Mesodermal cell (in vitro differentiated cells): ENCODE measurements around the gene TRIM34.
"Not testable (repeated sequence)": the region's sequence is repeated elsewhere in the genome, so short reads cannot be mapped to it uniquely, and the experiment has no call there.

Source experiments
- H3K27ac ChIP-seq: 2 replicates; pipeline ENCODE4 v1.7.0; 2013; ENCODE audit warnings: mild to moderate bottlenecking, low read depth, low read length, moderate library complexity; ENCODE audit not compliant: severe bottlenecking
- H3K36me3 ChIP-seq: 2 replicates; pipeline ENCODE4 v1.7.1; 2013; ENCODE audit warnings: mild to moderate bottlenecking, low read length, moderate library complexity; ENCODE audit not compliant: control insufficient read depth, insufficient read depth
- H3K4me1 ChIP-seq: one replicate; pipeline ENCODE4 v1.7.1; 2013; ENCODE audit warnings: mild to moderate bottlenecking, low read length; ENCODE audit not compliant: insufficient read depth, control insufficient read depth, poor library complexity, severe bottlenecking
- H3K4me3 ChIP-seq: 2 replicates; pipeline ENCODE4 v1.7.0; 2013; ENCODE audit warnings: low read length, control low read depth, mild to moderate bottlenecking; ENCODE audit not compliant: insufficient read depth, poor library complexity, severe bottlenecking; ENCODE audit errors: extremely low read depth
- H3K9me3 ChIP-seq: 2 replicates; pipeline ENCODE4 v1.7.1; 2013; ENCODE audit warnings: mild to moderate bottlenecking, low read length, moderate library complexity; ENCODE audit not compliant: control insufficient read depth
- WGBS, 2 experiments: methylation state at CpG; one replicate each; pipeline ENCODE4 v1.1.5; 2013; ENCODE audit warnings: missing lambda C conversion rate in 2 of 2; ENCODE audit not compliant: insufficient coverage in 2 of 2; 5-methylcytosine and 5-hydroxymethylcytosine counted together

TRIM34 gene

GRCh38 chr11:5684036-5684645 is 59.3 kb downstream of the TRIM34 start:
- H3K4me3 ChIP-seq = peak overlapping the region; percentile 50
- peaks cover 17% of the 10 kb centered on the region for H3K36me3 ChIP-seq
- peaks cover 5% of the 10 kb centered on the region for H3K4me1 ChIP-seq
- H3K9me3 ChIP-seq = no peaks in the 10 kb centered on the region
- 96% methylated on average over 6 of the region's 8 CpGs; no CpG with 5 or more reads in 1 of the 2 experiments for WGBS, 2 experiments
- peak overlapping the region; percentile 100 for H3K27ac ChIP-seq

DNA sequence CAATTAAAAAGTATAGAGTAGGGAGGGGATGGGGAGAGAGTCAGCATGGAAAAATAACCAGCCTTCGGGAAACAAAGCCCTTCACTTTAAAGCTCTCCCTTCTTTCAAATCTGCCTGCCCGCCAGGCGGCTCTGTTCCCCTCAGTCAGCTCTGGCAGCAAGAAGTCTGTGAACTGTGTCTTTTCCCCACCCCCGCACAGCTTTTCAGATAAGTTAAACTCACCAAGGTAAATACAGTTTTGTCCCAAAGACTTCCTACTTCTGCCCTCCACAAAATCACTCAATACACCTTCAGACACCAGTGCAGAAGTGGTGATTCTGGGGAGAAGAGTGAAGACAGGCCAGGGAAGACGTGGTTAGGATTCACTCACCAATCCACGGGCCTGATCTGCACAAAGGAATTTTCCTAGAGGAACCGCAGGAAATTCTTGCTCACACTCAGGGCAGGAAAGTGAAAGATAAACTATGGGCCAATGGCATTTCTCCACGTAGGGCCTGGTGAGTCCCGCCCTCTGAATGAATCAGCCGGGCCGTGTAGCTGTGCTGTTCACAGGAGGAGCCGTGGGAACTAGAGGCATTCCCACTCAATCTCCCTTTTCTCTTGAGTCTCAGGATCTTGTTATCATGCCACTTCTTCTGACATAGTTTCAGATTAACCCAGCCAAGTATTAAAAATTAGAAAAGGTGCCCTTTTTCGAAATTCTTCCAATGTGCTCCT is 60.0 kb downstream of the TRIM34 start, which contains the start of gene TRIM5:
Gene TRIM5, minus strand, starts transcription at position 429 of the 717 bp plus-strand sequence. CDS start 4,897 bp downstream, outside the sequence.
- WGBS, 2 experiments = 5 to 9% methylated on average over 9 to 11 of the region's 13 CpGs
- peaks cover 9% of the 10 kb centered on the region for H3K4me1 ChIP-seq
- H3K9me3 ChIP-seq = no peaks in the 10 kb centered on the region
- peak within 1 kb of the TSS; percentile 100 for H3K27ac ChIP-seq
- peak within 1 kb of the TSS; percentile 50 for H3K4me3 ChIP-seq
- H3K36me3 ChIP-seq = peaks cover 10% of the 10 kb centered on the region

DNA sequence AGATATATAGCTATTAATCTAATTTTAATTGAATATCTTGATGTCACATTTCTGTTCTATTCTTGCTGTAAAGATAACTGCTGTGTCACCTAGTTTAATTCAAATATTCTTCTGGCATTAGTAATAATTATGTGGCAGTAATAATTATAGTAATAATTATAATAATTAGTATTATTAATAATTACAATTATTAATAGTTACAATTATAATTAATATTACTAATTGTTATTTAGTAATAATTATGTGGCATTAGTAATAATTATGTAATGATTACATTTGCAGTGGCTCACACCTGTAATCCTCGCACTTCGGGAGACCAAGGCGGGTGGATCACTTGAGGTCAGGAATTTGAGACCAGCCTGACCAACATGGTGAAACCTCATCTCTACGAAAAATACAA is 61.6 kb downstream of the TRIM34 start:
- Histone ChIP-seq H3K9me3 (peaks cover 4% of the 10 kb centered on the region), H3K4me1 (peaks cover 16% of the 10 kb centered on the region), H3K36me3 (no peaks in the 10 kb centered on the region), H3K4me3 (no peak overlapping the region), H3K27ac (no peak overlapping the region)
- 100% methylated on average over 3 of the region's 4 CpGs for WGBS, 2 experiments

DNA sequence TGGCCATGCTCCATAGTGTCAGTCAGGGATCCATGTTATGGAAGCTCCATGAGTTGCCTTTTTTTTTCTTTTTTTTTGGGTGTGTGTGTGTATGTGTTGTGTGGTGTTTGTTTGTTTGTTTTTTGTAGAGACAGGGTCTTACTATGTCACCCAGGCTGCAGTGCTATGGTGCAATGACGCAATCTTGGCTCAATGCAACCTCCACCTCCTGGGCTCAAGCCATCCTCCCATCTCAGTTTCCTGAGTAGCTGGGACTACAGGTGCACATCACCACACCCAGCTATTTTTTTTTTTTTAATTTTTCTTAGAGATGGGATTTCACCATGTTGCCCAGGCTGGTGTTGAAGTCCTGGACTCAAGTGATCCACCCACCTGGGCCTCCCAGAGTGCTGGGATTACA is 63.7 kb downstream of the TRIM34 start:
- Histone ChIP-seq H3K4me1 (peaks cover 16% of the 10 kb centered on the region), H3K36me3 (no peaks in the 10 kb centered on the region), H3K9me3 (peaks cover 4% of the 10 kb centered on the region), H3K27ac (no peak overlapping the region), H3K4me3 (no peak overlapping the region)
- WGBS, 2 experiments = 100% methylated on average over 1 of the region's 1 CpG; no CpG with 5 or more reads in 1 of the 2 experiments

GRCh38 chr11:5689551-5689983 is 64.8 kb downstream of the TRIM34 start, which contains the start of gene TRIM22:
TRIM22 (plus strand) TSS chr11:5689790; CDS start chr11:5696233, 6,443 bp downstream.
- WGBS, 2 experiments = 70% methylated on average over 2 of the region's 2 CpGs; no CpG with 5 or more reads in 1 of the 2 experiments
- H3K4me1 ChIP-seq = peaks cover 16% of the 10 kb centered on the region
- H3K4me3 ChIP-seq = no peak within 1 kb of the TSS
- H3K36me3 ChIP-seq = no peaks in the 10 kb centered on the region
- H3K9me3 ChIP-seq = peaks cover 4% of the 10 kb centered on the region
- peak within 1 kb of the TSS; percentile 45 for H3K27ac ChIP-seq

GRCh38 chr11:5690216-5690615 is 65.4 kb downstream of the TRIM34 start:
- Histone ChIP-seq H3K27ac (peak overlapping the region; percentile 45), H3K36me3 (no peaks in the 10 kb centered on the region), H3K9me3 (peaks cover 4% of the 10 kb centered on the region), H3K4me3 (no peak overlapping the region), H3K4me1 (peaks cover 16% of the 10 kb centered on the region)
- WGBS, 2 experiments = 35 to 50% methylated on average over 1 to 2 of the region's 5 CpGs

DNA sequence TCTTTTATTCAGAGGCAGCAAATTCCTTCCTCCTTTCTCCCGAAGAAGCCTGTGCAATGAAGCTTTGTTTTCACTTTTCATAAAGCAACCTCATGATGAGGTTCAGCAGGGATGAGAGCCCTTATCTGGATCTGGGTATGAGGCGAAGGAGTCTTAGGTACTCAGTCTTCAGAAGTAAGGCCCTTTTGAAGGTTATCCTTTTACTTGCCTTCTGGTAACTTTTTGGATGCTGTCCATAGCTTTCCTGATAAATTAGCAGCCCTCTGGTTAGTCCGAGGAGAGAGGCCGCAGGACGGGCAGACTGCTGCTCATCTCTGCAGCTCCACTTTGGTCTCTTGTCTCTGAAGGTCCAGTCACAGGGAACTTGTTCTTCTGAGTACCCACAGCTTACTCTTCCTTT is 65.9 kb downstream of the TRIM34 start:
- 96 to 100% methylated on average over 4 of the region's 5 CpGs for WGBS, 2 experiments
- Histone ChIP-seq H3K4me3 (no peak overlapping the region), H3K36me3 (no peaks in the 10 kb centered on the region), H3K9me3 (peaks cover 4% of the 10 kb centered on the region), H3K27ac (peak overlapping the region; percentile 36), H3K4me1 (peaks cover 14% of the 10 kb centered on the region)

DNA sequence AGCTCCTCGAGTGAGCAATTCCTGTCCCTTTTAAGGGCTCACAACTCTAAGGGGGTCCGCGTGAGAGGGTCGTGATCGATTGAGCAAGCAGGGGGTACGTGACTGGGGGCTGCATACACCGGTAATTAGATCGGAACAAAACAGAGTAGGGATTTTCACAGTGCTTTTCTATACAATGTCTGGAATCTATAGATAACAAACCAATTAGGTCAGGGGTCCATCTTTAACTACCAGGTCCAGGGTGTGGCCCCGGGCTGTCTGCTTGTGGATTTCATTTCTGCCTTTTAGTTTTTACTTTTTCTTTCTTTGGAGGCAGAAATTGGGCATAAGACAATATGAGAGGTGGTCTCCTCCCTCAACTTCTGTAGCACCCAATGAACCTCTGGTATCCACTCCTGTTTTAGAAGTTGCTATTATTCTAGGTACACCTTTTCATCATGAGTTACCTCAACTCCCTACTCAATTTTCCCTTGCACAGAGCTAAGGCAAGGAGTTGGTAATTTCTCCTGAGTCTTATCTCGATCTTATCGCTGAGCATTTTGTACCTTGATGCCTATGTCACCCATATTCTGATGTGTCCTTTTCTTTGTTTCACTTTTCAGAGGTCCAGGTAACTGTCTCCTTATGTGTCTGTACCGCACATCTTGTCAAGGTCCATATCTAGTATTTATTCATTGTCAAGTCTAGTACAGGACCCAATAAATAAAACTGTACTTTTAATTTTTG is 66.6 kb downstream of the TRIM34 start:
- peak overlapping the region; percentile 36 for H3K27ac ChIP-seq
- not testable (repeated sequence) for H3K4me3 ChIP-seq

GRCh38 chr11:5691964-5692361 is 67.2 kb downstream of the TRIM34 start:
- H3K36me3 ChIP-seq = no peaks in the 10 kb centered on the region
- peaks cover 13% of the 10 kb centered on the region for H3K4me1 ChIP-seq
- no peak overlapping the region for H3K4me3 ChIP-seq
- no peak overlapping the region for H3K27ac ChIP-seq
- peaks cover 4% of the 10 kb centered on the region for H3K9me3 ChIP-seq
- no CpG with 5 or more reads among the region's 3 CpGs for WGBS, 2 experiments

More for the DNA sequence above, 66.6 kb downstream of the TRIM34 start:
- H3K4me1 ChIP-seq = peaks cover 13% of the 10 kb centered on the region
- H3K36me3 ChIP-seq, H3K9me3 ChIP-seq: not testable (repeated sequence)
- 97 to 100% methylated on average over 2 of the region's 12 CpGs for WGBS, 2 experiments
